Esophagus muscularis mucosa (tissue), 4 donors: ENCODE results near the gene AMELY. TPM values are rescaled to one million over a fixed set of nuclear protein-coding genes. Genes with fewer than 3 reads are reported as not detected.
"Not testable (repeated sequence)": the region's sequence is repeated elsewhere in the genome, so short reads cannot be mapped to it uniquely, and the experiment has no call there.

Source experiments
- DNase-seq: peaks from one replicate; pipeline ENCODE4 v3.0.0-alpha.2; 2017; ENCODE audit errors: extremely low spot score
- H3K27ac ChIP-seq, 4 donors: fragments of 200-600 bp; sonication (generic); replicated peaks in 1 of 4; 1 replicate in 3 of 4; 2 replicates in 1 of 4; pipeline ENCODE4 v1.5.1; 2016 to 2019; ENCODE audit warnings: mild to moderate bottlenecking in 1 of 4
- H3K27me3 ChIP-seq, 4 donors: fragments of 200-600 bp; sonication (generic); one replicate each; pipeline versions ENCODE4 v1.5.1 to v1.6.0; 2016 to 2019
- H3K36me3 ChIP-seq, 4 donors: fragments of 200-600 bp; sonication (generic); one replicate each; pipeline ENCODE4 v1.5.1; 2016 to 2019
- H3K4me1 ChIP-seq, 4 donors: fragments of 200-600 bp; sonication (generic); one replicate each; pipeline ENCODE4 v1.5.1; 2016 to 2019
- H3K4me3 ChIP-seq, 4 donors: fragments of 200-600 bp; sonication (generic); 1 replicate in 2 of 4; 2 replicates in 2 of 4; pipeline ENCODE4 v1.5.1; 2016 to 2019; ENCODE audit warnings: mild to moderate bottlenecking in 4 of 4, moderate library complexity in 1 of 4
- H3K9me3 ChIP-seq, 4 donors: fragments of 200-600 bp; sonication (generic); 1 replicate in 3 of 4; 2 replicates in 1 of 4; pipeline ENCODE4 v1.5.1; 2016 to 2019
- CTCF ChIP-seq, 3 experiments: fragments of 200-600 bp in 2 of 3; fragments of 450-650 bp in 1 of 3; sonication (generic) in 2 of 3; IDR thresholded peaks; one replicate each; pipeline ENCODE4 v1.5.1; 2017 to 2019; ENCODE audit warnings: antibody characterized with exemption in 3 of 3, mild to moderate bottlenecking in 2 of 3, moderate library complexity in 1 of 3
- EP300 ChIP-seq: sonication (generic); formaldehyde crosslinking; IDR thresholded peaks from one replicate; pipeline ENCODE4 v1.6.1; 2017; ENCODE audit warnings: antibody characterized with exemption
- POLR2A ChIP-seq: fragments of 450-650 bp; IDR thresholded peaks from one replicate; pipeline ENCODE4 v1.6.1; 2017; ENCODE audit warnings: antibody characterized with exemption, moderate library complexity, mild to moderate bottlenecking, low read depth
- POLR2AphosphoS5 ChIP-seq, 2 donors: sonication (generic); formaldehyde crosslinking; IDR thresholded peaks; one replicate each; pipeline ENCODE4 v1.6.1; 2017; ENCODE audit warnings: antibody characterized with exemption in 2 of 2
- WGBS: methylation state at CpG from one replicate; pipeline ENCODE4 v1.1.5; 2018; 5-methylcytosine and 5-hydroxymethylcytosine counted together
- intact Hi-C: fragments of 100-400 bp; cut with DNase I; formaldehyde crosslinking; loops from one replicate; pipeline ENCODE4 v1.15.1; 2023
- total RNA-seq, 4 donors: library from RNA; depleted of rRNA; stranded (reverse); fragments of >200 nt; gene quantifications; one replicate each; pipeline versions ENCODE4 v1.1.0 to v1.2.1, GENCODE V29; 2016

The AMELY gene
- total RNA-seq, 4 donors from 2014 or later, result not detected

DNA sequence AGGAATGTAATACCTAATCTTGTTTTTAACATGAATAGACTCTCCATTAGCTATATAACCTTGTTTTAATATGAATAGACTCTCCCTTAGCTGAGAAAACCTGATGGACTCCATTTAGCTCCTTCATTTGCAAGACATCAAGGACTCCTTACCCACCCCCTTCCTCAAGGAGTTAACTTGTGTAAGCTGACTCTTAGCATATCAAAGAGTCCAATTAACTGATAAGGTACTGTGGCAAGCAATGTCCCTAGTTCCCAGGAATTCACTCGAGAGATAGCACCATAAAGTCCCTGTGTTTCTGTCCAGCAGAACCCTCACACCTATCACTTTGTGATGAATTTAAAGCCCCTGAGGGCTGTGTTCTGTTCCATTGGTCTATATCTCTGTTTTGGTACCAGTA lies 16.3 kb downstream of the AMELY start:
- no peak for TF ChIP-seq POLR2AphosphoS5 (IDR thresholded peaks at IDR 0.05)
- no peak for TF ChIP-seq CTCF (IDR thresholded peaks at IDR 0.05)
- TF ChIP-seq EP300, result no peak
- no peak for TF ChIP-seq POLR2A
- intact Hi-C loops, result no loop called here
- Histone ChIP-seq H3K27ac (no peak overlapping the region), H3K4me3 (no peak overlapping the region), H3K9me3 (no peaks in the 10 kb centered on the region), H3K36me3 (no peaks in the 10 kb centered on the region), H3K27me3 (no peaks in the 10 kb centered on the region), H3K4me1 (no peaks in the 10 kb centered on the region)
- no peak for DNase-seq
- no CpG with 5 or more reads among the region's 1 CpG for WGBS

GRCh38 chrY:6894496-6894895 lies 17.1 kb downstream of the AMELY start:
- TF ChIP-seq POLR2A (no peak), POLR2AphosphoS5 (IDR thresholded peaks at IDR 0.05) (no peak), EP300 (no peak), CTCF (IDR thresholded peaks at IDR 0.05) (no peak)
- H3K27me3 ChIP-seq, result no peaks in the 10 kb centered on the region
- H3K9me3 ChIP-seq, result no peaks in the 10 kb centered on the region
- WGBS, result no CpG with 5 or more reads among the region's 3 CpGs
- no peaks in the 10 kb centered on the region for H3K36me3 ChIP-seq
- H3K27ac ChIP-seq, result no peak overlapping the region
- no peaks in the 10 kb centered on the region for H3K4me1 ChIP-seq
- no peak for DNase-seq
- intact Hi-C loops, result no loop called here
- H3K4me3 ChIP-seq, result no peak overlapping the region

GRCh38 chrY:6849384-6849783 lies 62.2 kb downstream of the AMELY start:
- H3K9me3 ChIP-seq, result no peaks in the 10 kb centered on the region
- TF ChIP-seq POLR2AphosphoS5 (IDR thresholded peaks at IDR 0.05), result no peak
- TF ChIP-seq CTCF (IDR thresholded peaks at IDR 0.05), result no peak
- no peak for TF ChIP-seq EP300
- no peak for TF ChIP-seq POLR2A
- no peaks in the 10 kb centered on the region for H3K36me3 ChIP-seq
- H3K27me3 ChIP-seq, result no peaks in the 10 kb centered on the region
- no peak overlapping the region for H3K4me3 ChIP-seq
- H3K27ac ChIP-seq, result no peak overlapping the region
- no CpG with 5 or more reads among the region's 2 CpGs for WGBS
- intact Hi-C loops, result no loop called here
- DNase-seq, result no peak
- no peaks in the 10 kb centered on the region for H3K4me1 ChIP-seq

GRCh38 chrY:6842650-6843049 lies 68.9 kb downstream of the AMELY start:
- intact Hi-C loops, H3K36me3 ChIP-seq, H3K4me3 ChIP-seq, H3K4me1 ChIP-seq, H3K9me3 ChIP-seq, DNase-seq, H3K27me3 ChIP-seq, H3K27ac ChIP-seq: not testable (repeated sequence)
- WGBS, result no CpG with 5 or more reads among the region's 2 CpGs

Other genes starting within 250 kb of the AMELY start
- 1 to 10 TPM in 1 of 4 donors, under 1 TPM in 1, not detected in 2; 0.33 to 1.2 TPM for gene TBL1Y, start 1.1 kb downstream of the AMELY start, total RNA-seq